Tongue (tissue), 2 donors: ENCODE measurements around the gene POLE2. TPM values are rescaled to one million over a fixed set of nuclear protein-coding genes. Genes with fewer than 3 reads are reported as not detected.
"Not testable (repeated sequence)": the region's sequence is repeated elsewhere in the genome, so short reads cannot be mapped to it uniquely, and the experiment has no call there.

Experiments
- DNase-seq: peaks from one replicate; pipeline ENCODE4 v3.0.0-alpha.2; 2015
- total RNA-seq: library from RNA; depleted of rRNA; stranded (reverse); fragments of >200 nt; gene quantifications from one replicate; pipeline ENCODE4 v1.2.3, GENCODE V29; 2014

POLE2 gene
- total RNA-seq: 8.0 TPM

- peak; percentile 89 for DNase-seq
Measured at GRCh38 chr14:49687942-49688700, at the start of gene POLE2. TSS of gene POLE2 (minus strand) at chr14:49688214. CDS start at chr14:49688203, 11 bp downstream.

- not testable (repeated sequence) for DNase-seq
Measured at GRCh38 chr14:49735669-49736068, 47.7 kb upstream of the POLE2 start.

- DNase-seq: no peak
Measured at GRCh38 chr14:49733836-49734235, 45.8 kb upstream of the POLE2 start.

GRCh38 chr14:49732896-49733295, 44.9 kb upstream of the POLE2 start:
- no peak for DNase-seq

- no peak for DNase-seq
Measured at GRCh38 chr14:49727171-49727570, 39.2 kb upstream of the POLE2 start.

GRCh38 chr14:49721733-49722435, 33.9 kb upstream of the POLE2 start:
- not testable (repeated sequence) for DNase-seq

- DNase-seq: no peak
Measured at GRCh38 chr14:49720744-49721143, 32.7 kb upstream of the POLE2 start.

- not testable (repeated sequence) for DNase-seq
Measured at GRCh38 chr14:49710993-49711392, 23.0 kb upstream of the POLE2 start.

- not testable (repeated sequence) for DNase-seq
Measured at GRCh38 chr14:49704471-49704870, 16.5 kb upstream of the POLE2 start.

GRCh38 chr14:49703965-49704364, 16.0 kb upstream of the POLE2 start:
- peak; percentile 33 for DNase-seq

GRCh38 chr14:49702725-49703124, 14.7 kb upstream of the POLE2 start:
- DNase-seq: no peak

- peak; percentile 8 for DNase-seq
Measured at GRCh38 chr14:49693735-49694124, 5.7 kb upstream of the POLE2 start.

- peak; percentile 94 for DNase-seq
Measured at GRCh38 chr14:49692811-49693734, 5.1 kb upstream of the POLE2 start, which contains the start of gene KLHDC1. TSS of gene KLHDC1 (plus strand) at chr14:49693120. CDS start at chr14:49693195, 75 bp downstream.

GRCh38 chr14:49692193-49692757, 4.3 kb upstream of the POLE2 start:
- DNase-seq: peak; percentile 3

GRCh38 chr14:49691031-49691430, 3.0 kb upstream of the POLE2 start:
- no peak for DNase-seq

- no peak for DNase-seq
Measured at GRCh38 chr14:49688701-49689030, 652 bp upstream of the POLE2 start.

- no peak for DNase-seq
Measured at GRCh38 chr14:49686425-49686824, 1.6 kb downstream of the POLE2 start.

GRCh38 chr14:49679271-49679670, 8.7 kb downstream of the POLE2 start:
- no peak for DNase-seq

- no peak for DNase-seq
Measured at GRCh38 chr14:49677643-49678042, 10.4 kb downstream of the POLE2 start.

- DNase-seq: no peak
Measured at GRCh38 chr14:49673586-49673985, 14.4 kb downstream of the POLE2 start.

- DNase-seq: no peak
Measured at GRCh38 chr14:49670475-49670874, 17.5 kb downstream of the POLE2 start.
